GM12878 (cell line): ENCODE results near the gene AP2S1. TPM values are rescaled to one million over a fixed set of nuclear protein-coding genes. Genes with fewer than 3 reads are reported as not detected.

Experiments
- ATAC-seq: fragments of 200-7000 bp; cut with Tn5 transposase; 3 replicates; pipeline ENCODE4 v1.9.1; 2020; ENCODE audit warnings: mild to moderate bottlenecking, moderate library complexity
- BruUV-seq: library from RNA; stranded (reverse); fragments of 400-500 nt; replicated peaks from 2 replicates; lab custom pipeline; 2021; lab: Mats Ljungman, UMichigan
- CTCF ChIA-PET: fragments of 300-600 bp; sonication (Branson Sonifier 250); formaldehyde crosslinking; extraction: SDS; loops from one replicate; lab custom pipeline; 2021; ENCODE audit warnings: inconsistent platforms; lab: Yijun Ruan, JAX
- POLR2A ChIA-PET: fragments of 350-600 bp; formaldehyde crosslinking; extraction: SDS; loops from one replicate; lab custom pipeline; 2021; ENCODE audit warnings: inconsistent platforms; lab: Charles Lee
- RAD21 ChIA-PET: fragments of 300-600 bp; sonication (Branson Sonifier 250); formaldehyde crosslinking; loops from one replicate; lab custom pipeline; 2023; ENCODE audit warnings: antibody characterized with exemption; ENCODE audit not compliant: unreplicated experiment; lab: Charles Lee
- SMC1A ChIA-PET: fragments of 300-600 bp; sonication (Branson Sonifier 250); formaldehyde crosslinking; loops from one replicate; lab custom pipeline; 2023; ENCODE audit not compliant: unreplicated experiment, uncharacterized antibody; lab: Charles Lee
- DNase-seq: peaks from one replicate; pipeline ENCODE4 v3.0.0-alpha.2; 2011; ENCODE audit warnings: low read depth, low spot score
- FAIRE-seq: peaks from 3 replicates; lab custom pipeline; 2011; peaks lifted over from hg19 to GRCh38; lab: Jason Lieb, UNC
- H2AFZ ChIP-seq: 2 replicates; pipeline ENCODE4 v1.6.0; 2011; ENCODE audit warnings: low read depth, low read length, control low read depth; ENCODE audit not compliant: control insufficient read depth
- H3K27ac ChIP-seq: 2 replicates; pipeline ENCODE4 v1.5.1; 2011; ENCODE audit warnings: control low read depth; ENCODE audit not compliant: control insufficient read depth, insufficient read depth
- H3K27me3 ChIP-seq, 2 experiments: replicated peaks in 1 of 2; 2 replicates each; pipeline versions ENCODE4 v1.6.0 to v1.6.1; 2011; ENCODE audit warnings: low read length in 1 of 2; ENCODE audit not compliant: control insufficient read depth in 2 of 2, insufficient read depth in 2 of 2
- H3K36me3 ChIP-seq, 2 experiments: 2 replicates each; pipeline ENCODE4 v1.5.1; 2011; ENCODE audit warnings: low read length in 1 of 2; ENCODE audit not compliant: control insufficient read depth in 2 of 2, insufficient read depth in 2 of 2
- H3K4me1 ChIP-seq: 2 replicates; pipeline ENCODE4 v1.6.1; 2011; ENCODE audit warnings: mild to moderate bottlenecking, low read length, moderate library complexity, mixed read lengths; ENCODE audit not compliant: control insufficient read depth, insufficient read depth
- H3K4me2 ChIP-seq: 2 replicates; pipeline ENCODE4 v1.6.0; 2011; ENCODE audit warnings: control low read depth; ENCODE audit not compliant: control insufficient read depth, insufficient read depth
- H3K4me3 ChIP-seq: fragments of 200-600 bp; sonication (generic); 2 replicates; pipeline ENCODE4 v1.5.1; 2016
- H3K79me2 ChIP-seq: 2 replicates; pipeline ENCODE4 v1.6.0; 2011; ENCODE audit warnings: low read length; ENCODE audit not compliant: control insufficient read depth, insufficient read depth
- H3K9ac ChIP-seq: 2 replicates; pipeline ENCODE4 v1.8.0; 2011; ENCODE audit warnings: low read length, control low read depth, mixed read lengths; ENCODE audit not compliant: control insufficient read depth, insufficient read depth
- H3K9me3 ChIP-seq: replicated peaks from 3 replicates; pipeline ENCODE4 v1.5.1; 2011; ENCODE audit warnings: mild to moderate bottlenecking, low read length; ENCODE audit not compliant: control insufficient read depth, insufficient read depth
- H4K20me1 ChIP-seq: 2 replicates; pipeline ENCODE4 v1.6.0; 2011; ENCODE audit not compliant: control insufficient read depth, insufficient read depth
- ATF7 ChIP-seq: fragments of 450-650 bp; IDR thresholded peaks from 2 replicates; pipeline ENCODE4 v1.6.1; 2016; ENCODE audit warnings: low read depth, mild to moderate bottlenecking
- CHD4 ChIP-seq: fragments of 200-600 bp; sonication (generic); IDR thresholded peaks from 2 replicates; pipeline ENCODE4 v1.6.1; 2016; ENCODE audit warnings: mild to moderate bottlenecking
- CREB1 ChIP-seq: IDR thresholded peaks from 2 replicates; pipeline ENCODE4 v1.6.1; 2012; ENCODE audit warnings: low read depth, mild to moderate bottlenecking, inconsistent platforms
- E4F1 ChIP-seq: fragments of 450-650 bp; IDR thresholded peaks from 2 replicates; pipeline ENCODE4 v1.6.1; 2018; ENCODE audit warnings: borderline replicate concordance, mild to moderate bottlenecking; ENCODE audit not compliant: partially characterized antibody
- IKZF1 ChIP-seq: fragments of 450-650 bp; conservative IDR thresholded peaks from 2 replicates; pipeline ENCODE4 v1.6.1; 2017; ENCODE audit warnings: antibody characterized with exemption, mild to moderate bottlenecking
- IKZF2 ChIP-seq, 2 experiments: fragments of 450-650 bp; IDR thresholded peaks; 2 replicates each; pipeline ENCODE4 v1.6.1; 2017; ENCODE audit warnings: mild to moderate bottlenecking in 2 of 2, moderate library complexity in 2 of 2
- IRF4 ChIP-seq: IDR thresholded peaks from 2 replicates; pipeline ENCODE4 v1.6.1; 2011; ENCODE audit warnings: low read depth, low read length
- KDM1A ChIP-seq: fragments of 200-600 bp; sonication (generic); IDR thresholded peaks from 2 replicates; pipeline ENCODE4 v1.6.1; 2016; ENCODE audit warnings: borderline replicate concordance
- MAX ChIP-seq: IDR thresholded peaks from 2 replicates; pipeline ENCODE4 v1.6.1; 2012; ENCODE audit warnings: low read depth, low read length, improper control_type of control experiment
- MEF2A ChIP-seq: IDR thresholded peaks from 2 replicates; pipeline ENCODE4 v1.6.1; 2011; ENCODE audit warnings: low read depth, mild to moderate bottlenecking, low read length, moderate library complexity; ENCODE audit not compliant: insufficient read depth
- PAX8 ChIP-seq: fragments of 450-650 bp; IDR thresholded peaks from 2 replicates; pipeline ENCODE4 v1.6.1; 2017; ENCODE audit warnings: mild to moderate bottlenecking, moderate library complexity
- PRDM15 ChIP-seq: fragments of 450-650 bp; formaldehyde crosslinking; IDR thresholded peaks from 2 replicates; pipeline ENCODE4 v1.4.0; 2020; ENCODE audit warnings: mild to moderate bottlenecking, moderate library complexity
- RBBP5 ChIP-seq: fragments of 200-600 bp; sonication (generic); conservative IDR thresholded peaks from 2 replicates; pipeline ENCODE4 v1.6.1; 2016
- SMC3 ChIP-seq: IDR thresholded peaks from 2 replicates; pipeline ENCODE4 v1.6.1; 2011; ENCODE audit warnings: low read length, improper control_type of control experiment, borderline replicate concordance
- TBL1XR1 ChIP-seq: IDR thresholded peaks from 2 replicates; pipeline ENCODE4 v1.6.1; 2012; ENCODE audit warnings: low read depth, low read length, improper control_type of control experiment
- WGBS: methylation state at CpG from one replicate; pipeline ENCODE4 v1.1.6; 2016; ENCODE audit warnings: low lambda C conversion rate; ENCODE audit not compliant: insufficient replicate concordance, insufficient coverage; ENCODE audit errors: missing lambda C conversion rate; 5-methylcytosine and 5-hydroxymethylcytosine counted together
- in situ Hi-C: fragments of 300-500 bp; cut with MboI; formaldehyde crosslinking; loops from 9 replicates; pipeline ENCODE4 v1.14.3; 2018; ENCODE audit warnings: mixed read lengths
- intact Hi-C: fragments of 100-400 bp; cut with micrococcal nuclease; formaldehyde crosslinking; loops from one replicate; pipeline ENCODE4 v1.14.2; 2022; ENCODE audit not compliant: unreplicated experiment
- polyA plus RNA-seq, 11 experiments: library from polyadenylated mRNA; depleted of rRNA in 4 of 11; unstranded in 6 of 11; stranded (reverse) in 5 of 11; fragments of >200 nt; fragmentation: Nextera tagmentation in 4 of 11; fragmentation: Illumina TruSeq in 1 of 11; extraction: Ambion mirVana in 4 of 11; extraction: Trizol in 1 of 11; gene quantifications; 1 replicate in 1 of 11; 2 replicates in 10 of 11; pipeline versions ENCODE4 v1.2.1 to v1.2.3, GENCODE V29; 2011 to 2016; ENCODE audit warnings: inconsistent platforms in 2 of 11, missing spikeins in 2 of 11, low read depth in 1 of 11
- total RNA-seq, 4 experiments: library from RNA; depleted of rRNA in 3 of 4; stranded (reverse); fragments of >200 nt in 3 of 4; fragmentation: Illumina TruSeq in 1 of 4; extraction: Trizol in 1 of 4; gene quantifications; 2 replicates each; pipeline versions ENCODE4 v1.2.1 to v1.2.3, GENCODE V29; 2013 to 2021

The AP2S1 gene
- total and polyA plus RNA-seq, 10 of the 15 experiments (the other 5 are each of a cell fraction or from before 2014, with no cell fraction given): 10.8 to 239 (median 104) TPM

GRCh38 chr19:46840498-46840942 is 10.1 kb downstream of the AP2S1 start (continued):
- TF ChIP-seq IRF4 (no peak), SMC3 (peak; percentile 88), TBL1XR1 (no peak), KDM1A (no peak)

GRCh38 chr19:46839752-46840497 is 10.7 kb downstream of the AP2S1 start:
- Histone ChIP-seq H3K4me3 (no peak overlapping the region), H3K36me3 (peaks cover 7 to 10% of the 10 kb centered on the region in 2 experiments; a peak in 3 of 4 replicates), H3K79me2 (no peaks in the 10 kb centered on the region), H3K27ac (no peak overlapping the region), H3K9me3 (no peaks in the 10 kb centered on the region), H3K27me3 (no peaks in the 10 kb centered on the region), H3K9ac (no peak overlapping the region), H2AFZ (no peak overlapping the region), H3K4me2 (no peak overlapping the region), H3K4me1 (no peaks in the 10 kb centered on the region), H4K20me1 (no peaks in the 10 kb centered on the region)
- ChIA-PET POLR2A (interaction anchor here (0.6 to 1.3 kb wide), 7 partner anchors 11 to 937 kb away, joined by 3 to 8 read pairs (median 5); partner anchors contain the start of gene AP2S1), RAD21 (interaction anchor here (0.6 to 2.4 kb wide), 20 partner anchors 13 to 221 kb away, joined by 3 to 41 read pairs (median 4); partner anchors contain the start of genes ARHGAP35 and SLC1A5), SMC1A (interaction anchor here (0.6 to 2.3 kb wide), 24 partner anchors 7 to 1365 kb away, joined by 3 to 24 read pairs (median 6); no protein-coding TSS in a partner anchor), CTCF (interaction anchor here (0.6 to 13.4 kb wide), 45 partner anchors 9 to 200 kb away, joined by 3 to 134 read pairs (median 5); partner anchors contain the start of genes AP2S1, FKRP and SLC1A5)
- ATAC-seq: no peak
- WGBS: 68% methylated on average over 12 of the region's 12 CpGs
- FAIRE-seq: no peak
- intact Hi-C loops: loop anchor here (1.0 kb wide), 1 partner anchor 83 kb away; no protein-coding TSS in a partner anchor
- DNase-seq: no peak
- no TSS peak for BruUV-seq
- in situ Hi-C loops: loop anchor here (5.0 kb wide), 1 partner anchor 88 kb away; no protein-coding TSS in a partner anchor
- TF ChIP-seq PAX8: no peak
- TF ChIP-seq IKZF2 (IDR thresholded peaks at IDR 0.05): no peak
- no peak for TF ChIP-seq CHD4
- no peak for TF ChIP-seq MEF2A
- no peak for TF ChIP-seq TBL1XR1
- TF ChIP-seq CREB1: no peak
- no peak for TF ChIP-seq ATF7
- no peak for TF ChIP-seq PRDM15 (CRISPR knock-in tag)
- no peak for TF ChIP-seq RBBP5
- no peak for TF ChIP-seq MAX
- no peak for TF ChIP-seq IKZF1
- TF ChIP-seq E4F1: no peak
